IMR-90 (cell line): ENCODE results near the gene FARSB.

Experiments used
- BHLHE40 ChIP-seq: fragments of 150-350 bp; IDR thresholded peaks from 2 replicates; pipeline ENCODE4 v1.6.1; 2016; ENCODE audit warnings: mild to moderate bottlenecking, low read depth, low read length
- CEBPB ChIP-seq: IDR thresholded peaks from 2 replicates; pipeline ENCODE4 v1.6.1; 2012; ENCODE audit warnings: low read depth, low read length, improper control_type of control experiment
- CHD1 ChIP-seq: IDR thresholded peaks from 2 replicates; pipeline ENCODE4 v1.6.1; 2012; ENCODE audit warnings: low read depth, low read length, improper control_type of control experiment
- CTCF ChIP-seq: conservative IDR thresholded peaks from 2 replicates; pipeline ENCODE4 v1.5.1; 2012; ENCODE audit warnings: mild to moderate bottlenecking, low read depth, low read length, improper control_type of control experiment
- ELK1 ChIP-seq: fragments of 150-350 bp; IDR thresholded peaks from 2 replicates; pipeline ENCODE4 v1.6.1; 2016; ENCODE audit warnings: low read depth, mild to moderate bottlenecking, low read length, moderate library complexity, borderline replicate concordance
- MAZ ChIP-seq: IDR thresholded peaks from 2 replicates; pipeline ENCODE4 v1.6.1; 2012; ENCODE audit warnings: low read depth, mild to moderate bottlenecking, low read length, improper control_type of control experiment, moderate library complexity, borderline replicate concordance
- MXI1 ChIP-seq: IDR thresholded peaks from 2 replicates; pipeline ENCODE4 v1.6.1; 2012; ENCODE audit warnings: low read depth, mild to moderate bottlenecking, low read length, moderate library complexity, borderline replicate concordance
- POLR2A ChIP-seq: IDR thresholded peaks from 2 replicates; pipeline ENCODE4 v1.6.1; 2012; ENCODE audit warnings: mild to moderate bottlenecking, low read depth, low read length
- RAD21 ChIP-seq: IDR thresholded peaks from 2 replicates; pipeline ENCODE4 v1.6.1; 2012; ENCODE audit warnings: low read length, improper control_type of control experiment
- RFX5 ChIP-seq: IDR thresholded peaks from 2 replicates; pipeline ENCODE4 v1.8.0; 2012; ENCODE audit warnings: low read depth, mild to moderate bottlenecking, low read length, moderate library complexity
- SMC3 ChIP-seq: fragments of 150-350 bp; IDR thresholded peaks from 2 replicates; pipeline ENCODE4 v1.6.1; 2016; ENCODE audit warnings: low read depth, mild to moderate bottlenecking, antibody characterized with exemption, low read length, moderate library complexity
- USF2 ChIP-seq: fragments of 150-350 bp; IDR thresholded peaks from 2 replicates; pipeline ENCODE4 v1.6.1; 2017; ENCODE audit warnings: mild to moderate bottlenecking, antibody characterized with exemption, low read length, low read depth

GRCh38 chr2:222670191-222671038 is 14.5 kb upstream of the FARSB start:
- TF ChIP-seq ELK1 (no peak), CTCF (no peak), MAZ (no peak), POLR2A (no peak), USF2 (no peak), BHLHE40 (no peak), RAD21 (no peak), RFX5 (no peak), CEBPB (no peak), CHD1 (no peak), MXI1 (no peak), SMC3 (no peak)
